Activated T-helper 17 cell treated with anti-CD3 and anti-CD28 coated beads, Interleukin-2, amount 50 U/mL, for 72 hours (primary cell): ENCODE data around the gene DGKH. TPM values are rescaled to one million over a fixed set of nuclear protein-coding genes. Genes with fewer than 3 reads are reported as not detected.

Source experiments
- ATAC-seq: fragments of 150-1000 bp; cut with Tn5 transposase; replicated peaks from 2 replicates; pipeline ENCODE4 v1.10.0; 2021; ENCODE audit warnings: mild to moderate bottlenecking, moderate library complexity
- H3K27ac Mint-ChIP-seq: one replicate; pipeline ENCODE4 v1.8.0; 2022; ENCODE audit warnings: mixed read lengths
- H3K27me3 Mint-ChIP-seq: one replicate; pipeline ENCODE4 v1.8.0; 2022; ENCODE audit warnings: mixed read lengths
- H3K36me3 Mint-ChIP-seq: one replicate; pipeline ENCODE4 v1.8.0; 2022; ENCODE audit warnings: low read depth, mild to moderate bottlenecking, mixed read lengths
- H3K4me1 Mint-ChIP-seq: one replicate; pipeline ENCODE4 v1.8.0; 2022; ENCODE audit warnings: mixed read lengths
- H3K4me3 Mint-ChIP-seq: one replicate; pipeline ENCODE4 v1.8.0; 2022; ENCODE audit warnings: mild to moderate bottlenecking, mixed read lengths
- H3K9me3 Mint-ChIP-seq: one replicate; pipeline ENCODE4 v1.8.0; 2022; ENCODE audit warnings: mixed read lengths
- total RNA-seq, 2 donors: library from RNA; stranded (reverse); gene quantifications; one replicate each; pipeline ENCODE4 v1.2.3, GENCODE V29; 2022

The DGKH gene
- total RNA-seq, 2 donors from 2014 or later = 16.6 to 17.5 TPM

- Mint-ChIP-seq H3K4me1 (no peaks in the 10 kb centered on the region), H3K4me3 (no peak overlapping the region), H3K27ac (no peak overlapping the region), H3K36me3 (peaks cover 65% of the 10 kb centered on the region), H3K27me3 (no peaks in the 10 kb centered on the region), H3K9me3 (no peaks in the 10 kb centered on the region)
- no peak for ATAC-seq
These were observed 125.4 kb downstream of the DGKH start for GRCh38 chr13:42173789-42174343.

- ATAC-seq = no peak
These were observed 126.1 kb downstream of the DGKH start for GRCh38 chr13:42174344-42175162.

GRCh38 chr13:42176294-42176693 is 127.8 kb downstream of the DGKH start:
- no peaks in the 10 kb centered on the region for H3K9me3 Mint-ChIP-seq
- no peak for ATAC-seq
- no peak overlapping the region for H3K27ac Mint-ChIP-seq
- H3K4me3 Mint-ChIP-seq = no peak overlapping the region
- no peaks in the 10 kb centered on the region for H3K4me1 Mint-ChIP-seq
- H3K27me3 Mint-ChIP-seq = no peaks in the 10 kb centered on the region
- H3K36me3 Mint-ChIP-seq = peaks cover 53% of the 10 kb centered on the region

More at GRCh38 chr13:42174344-42175162, 126.1 kb downstream of the DGKH start:
- Mint-ChIP-seq H3K4me3 (no peak overlapping the region), H3K4me1 (no peaks in the 10 kb centered on the region), H3K9me3 (no peaks in the 10 kb centered on the region), H3K27ac (no peak overlapping the region), H3K36me3 (peaks cover 60% of the 10 kb centered on the region), H3K27me3 (no peaks in the 10 kb centered on the region)

GRCh38 chr13:42177189-42177588 is 128.7 kb downstream of the DGKH start:
- no peaks in the 10 kb centered on the region for H3K9me3 Mint-ChIP-seq
- no peaks in the 10 kb centered on the region for H3K27me3 Mint-ChIP-seq
- no peaks in the 10 kb centered on the region for H3K4me1 Mint-ChIP-seq
- no peak overlapping the region for H3K27ac Mint-ChIP-seq
- peaks cover 53% of the 10 kb centered on the region for H3K36me3 Mint-ChIP-seq
- ATAC-seq = no peak
- no peak overlapping the region for H3K4me3 Mint-ChIP-seq

GRCh38 chr13:42181381-42181953 is 133.0 kb downstream of the DGKH start:
- Mint-ChIP-seq H3K36me3 (peaks cover 28% of the 10 kb centered on the region), H3K4me3 (no peak overlapping the region), H3K27ac (no peak overlapping the region), H3K27me3 (no peaks in the 10 kb centered on the region), H3K4me1 (no peaks in the 10 kb centered on the region), H3K9me3 (no peaks in the 10 kb centered on the region)
- no peak for ATAC-seq

GRCh38 chr13:42189061-42189460 is 140.6 kb downstream of the DGKH start:
- no peak overlapping the region for H3K4me3 Mint-ChIP-seq
- H3K27ac Mint-ChIP-seq = no peak overlapping the region
- H3K9me3 Mint-ChIP-seq = no peaks in the 10 kb centered on the region
- no peaks in the 10 kb centered on the region for H3K4me1 Mint-ChIP-seq
- H3K27me3 Mint-ChIP-seq = no peaks in the 10 kb centered on the region
- peaks cover 63% of the 10 kb centered on the region for H3K36me3 Mint-ChIP-seq
- no peak for ATAC-seq

GRCh38 chr13:42190529-42190928 is 142.1 kb downstream of the DGKH start:
- no peak for ATAC-seq
- Mint-ChIP-seq H3K4me1 (no peaks in the 10 kb centered on the region), H3K27me3 (no peaks in the 10 kb centered on the region), H3K27ac (no peak overlapping the region), H3K9me3 (no peaks in the 10 kb centered on the region), H3K4me3 (no peak overlapping the region), H3K36me3 (peaks cover 78% of the 10 kb centered on the region)

- H3K36me3 Mint-ChIP-seq = peaks cover 55% of the 10 kb centered on the region
- H3K27ac Mint-ChIP-seq = no peak overlapping the region
These were observed 163.4 kb downstream of the DGKH start for GRCh38 chr13:42211704-42212464.

GRCh38 chr13:42214446-42214845 is 166.0 kb downstream of the DGKH start:
- H3K36me3 Mint-ChIP-seq = peaks cover 59% of the 10 kb centered on the region
- H3K4me1 Mint-ChIP-seq = no peaks in the 10 kb centered on the region
- ATAC-seq = no peak
- no peaks in the 10 kb centered on the region for H3K27me3 Mint-ChIP-seq
- no peaks in the 10 kb centered on the region for H3K9me3 Mint-ChIP-seq
- H3K27ac Mint-ChIP-seq = no peak overlapping the region
- no peak overlapping the region for H3K4me3 Mint-ChIP-seq

More at GRCh38 chr13:42211704-42212464, 163.4 kb downstream of the DGKH start:
- Mint-ChIP-seq H3K9me3 (no peaks in the 10 kb centered on the region), H3K4me3 (no peak overlapping the region), H3K4me1 (no peaks in the 10 kb centered on the region), H3K27me3 (no peaks in the 10 kb centered on the region)
- peak; percentile 16 for ATAC-seq

- H3K27me3 Mint-ChIP-seq = no peaks in the 10 kb centered on the region
- H3K4me3 Mint-ChIP-seq = no peak overlapping the region
- peaks cover 58% of the 10 kb centered on the region for H3K36me3 Mint-ChIP-seq
- H3K4me1 Mint-ChIP-seq = no peaks in the 10 kb centered on the region
- no peak for ATAC-seq
- H3K9me3 Mint-ChIP-seq = no peaks in the 10 kb centered on the region
- H3K27ac Mint-ChIP-seq = peak overlapping the region; percentile 10
These were observed 167.4 kb downstream of the DGKH start for GRCh38 chr13:42215578-42216421.

GRCh38 chr13:42216422-42216735 is 167.9 kb downstream of the DGKH start:
- Mint-ChIP-seq H3K27me3 (no peaks in the 10 kb centered on the region), H3K27ac (no peak overlapping the region), H3K9me3 (no peaks in the 10 kb centered on the region), H3K4me1 (no peaks in the 10 kb centered on the region), H3K36me3 (peaks cover 58% of the 10 kb centered on the region), H3K4me3 (no peak overlapping the region)
- ATAC-seq = no peak

- H3K4me3 Mint-ChIP-seq = no peak overlapping the region
- H3K27me3 Mint-ChIP-seq = no peaks in the 10 kb centered on the region
- ATAC-seq = no peak
- H3K36me3 Mint-ChIP-seq = peaks cover 56% of the 10 kb centered on the region
- no peaks in the 10 kb centered on the region for H3K4me1 Mint-ChIP-seq
- H3K27ac Mint-ChIP-seq = no peak overlapping the region
- H3K9me3 Mint-ChIP-seq = no peaks in the 10 kb centered on the region
These were observed 170.1 kb downstream of the DGKH start for GRCh38 chr13:42218576-42218975.

GRCh38 chr13:42219051-42219450 is 170.6 kb downstream of the DGKH start:
- ATAC-seq = no peak

GRCh38 chr13:42219876-42220275 is 171.4 kb downstream of the DGKH start:
- no peak for ATAC-seq
- Mint-ChIP-seq H3K4me3 (no peak overlapping the region), H3K27ac (no peak overlapping the region)

More at GRCh38 chr13:42219051-42219450, 170.6 kb downstream of the DGKH start:
- H3K4me3 Mint-ChIP-seq = no peak overlapping the region
- H3K4me1 Mint-ChIP-seq = no peaks in the 10 kb centered on the region
- no peaks in the 10 kb centered on the region for H3K27me3 Mint-ChIP-seq
- no peaks in the 10 kb centered on the region for H3K9me3 Mint-ChIP-seq
- H3K27ac Mint-ChIP-seq = no peak overlapping the region
- H3K36me3 Mint-ChIP-seq = peaks cover 55% of the 10 kb centered on the region

More at GRCh38 chr13:42219876-42220275, 171.4 kb downstream of the DGKH start:
- H3K9me3 Mint-ChIP-seq = no peaks in the 10 kb centered on the region
- peaks cover 54% of the 10 kb centered on the region for H3K36me3 Mint-ChIP-seq
- no peaks in the 10 kb centered on the region for H3K4me1 Mint-ChIP-seq
- no peaks in the 10 kb centered on the region for H3K27me3 Mint-ChIP-seq
